SK-N-SH (cell line): ENCODE data around the gene SFXN4. TPM values are rescaled to one million over a fixed set of nuclear protein-coding genes. Genes with fewer than 3 reads are reported as not detected.

Source experiments
- CTCF ChIA-PET: fragments of 300-600, 350-600 bp; formaldehyde crosslinking; extraction: SDS; loops from one replicate; lab custom pipeline; 2021; lab: Yijun Ruan, JAX
- POLR2A ChIA-PET: fragments of 350-600 bp; sonication (Branson Sonifier 250); formaldehyde crosslinking; extraction: SDS; loops from one replicate; lab custom pipeline; 2020; ENCODE audit warnings: antibody characterized with exemption, inconsistent platforms; lab: Yijun Ruan, JAX
- DNase-seq: peaks from one replicate; pipeline ENCODE4 v3.0.0; 2012
- H2AFZ ChIP-seq: fragments of 200-600 bp; sonication (generic); 2 replicates; pipeline ENCODE4 v1.8.1; 2016; ENCODE audit warnings: antibody characterized with exemption, mild to moderate bottlenecking, low read depth
- H3F3A ChIP-seq: fragments of 200-600 bp; sonication (generic); replicated peaks from 2 replicates; pipeline ENCODE3; 2016; ENCODE audit warnings: antibody characterized with exemption, mild to moderate bottlenecking; ENCODE audit not compliant: insufficient read depth
- H3K27ac ChIP-seq, 2 experiments: fragments of 200-500 bp in 1 of 2; fragments of 200-600 bp in 1 of 2; sonication (Bioruptor generic) in 1 of 2; sonication (generic), shearing (Covaris generic) in 1 of 2; 2 replicates each; pipeline versions ENCODE4 v1.5.1 to v1.6.1; 2014 to 2016; ENCODE audit warnings: low read depth in 2 of 2, inconsistent platforms in 1 of 2, low read length in 1 of 2, mild to moderate bottlenecking in 1 of 2, mixed read lengths in 1 of 2
- H3K27me3 ChIP-seq: fragments of 200-600 bp; sonication (generic), shearing (Covaris generic); 2 replicates; pipeline ENCODE4 v1.6.1; 2016; ENCODE audit warnings: mixed run types; ENCODE audit not compliant: insufficient read depth
- H3K36me3 ChIP-seq, 2 experiments: fragments of 200-500 bp in 1 of 2; fragments of 200-600 bp in 1 of 2; sonication (Bioruptor generic) in 1 of 2; sonication (generic) in 1 of 2; replicated peaks in 1 of 2; 2 replicates each; pipeline versions ENCODE3 to v1.5.1; 2014 to 2016; ENCODE audit warnings: low read length in 1 of 2, mild to moderate bottlenecking in 1 of 2; ENCODE audit not compliant: insufficient read depth in 2 of 2, control insufficient read depth in 1 of 2
- H3K4me1 ChIP-seq, 2 experiments: fragments of 200-500 bp in 1 of 2; fragments of 200-600 bp in 1 of 2; sonication (Bioruptor generic) in 1 of 2; sonication (generic), shearing (Covaris generic) in 1 of 2; 2 replicates each; pipeline versions ENCODE4 v1.5.1 to v1.6.1; 2014 to 2016; ENCODE audit warnings: low read depth in 1 of 2, low read length in 1 of 2, mixed run types in 1 of 2; ENCODE audit not compliant: insufficient read depth in 2 of 2, control insufficient read depth in 1 of 2
- H3K4me2 ChIP-seq: fragments of 200-600 bp; sonication (generic), shearing (Covaris generic); 2 replicates; pipeline ENCODE4 v1.6.1; 2017; ENCODE audit warnings: mixed run types
- H3K4me3 ChIP-seq, 2 experiments: fragments of 200-500 bp in 1 of 2; fragments of 200-600 bp in 1 of 2; sonication (Bioruptor generic) in 1 of 2; sonication (generic), shearing (Covaris generic) in 1 of 2; 2 replicates each; pipeline versions ENCODE4 v1.5.1 to v1.8.1; 2014 to 2016; ENCODE audit warnings: low read depth in 2 of 2, inconsistent platforms in 1 of 2, low read length in 1 of 2, mild to moderate bottlenecking in 1 of 2, mixed read lengths in 1 of 2, moderate library complexity in 1 of 2
- H3K79me2 ChIP-seq: fragments of 200-600 bp; sonication (generic); 2 replicates; pipeline ENCODE4 v1.8.1; 2017; ENCODE audit warnings: mild to moderate bottlenecking; ENCODE audit not compliant: insufficient read depth
- H3K9ac ChIP-seq: fragments of 200-600 bp; sonication (generic); 2 replicates; pipeline ENCODE4 v1.6.1; 2017; ENCODE audit warnings: mixed run types
- H3K9me2 ChIP-seq: fragments of 200-600 bp; sonication (generic); 2 replicates; pipeline ENCODE4 v1.6.1; 2017; ENCODE audit warnings: mixed run types
- H3K9me3 ChIP-seq: fragments of 200-600 bp; sonication (generic); 2 replicates; pipeline ENCODE4 v1.6.1; 2017; ENCODE audit warnings: mixed run types, mild to moderate bottlenecking, moderate library complexity
- H4K20me1 ChIP-seq: fragments of 200-600 bp; sonication (generic); 2 replicates; pipeline ENCODE4 v1.6.1; 2017; ENCODE audit warnings: mild to moderate bottlenecking, mixed run types; ENCODE audit not compliant: insufficient read depth
- CTCF ChIP-seq: fragments of 200-600 bp; sonication (generic); IDR thresholded peaks from 2 replicates; pipeline ENCODE4 v1.6.1; 2017; ENCODE audit warnings: antibody characterized with exemption, mild to moderate bottlenecking, moderate library complexity
- ELF1 ChIP-seq: IDR thresholded peaks from 2 replicates; pipeline ENCODE4 v1.4.0; 2012
- EP300 ChIP-seq, 2 experiments: IDR thresholded peaks; 2 replicates each; pipeline versions ENCODE4 v1.4.0 to v1.6.1; 2012; ENCODE audit warnings: borderline replicate concordance in 1 of 2, low read depth in 1 of 2, low read length in 1 of 2
- FOSL2 ChIP-seq: IDR thresholded peaks from 2 replicates; pipeline ENCODE4 v1.4.0; 2012; ENCODE audit warnings: low read depth, mild to moderate bottlenecking, moderate library complexity, borderline replicate concordance
- FOXM1 ChIP-seq: IDR thresholded peaks from 2 replicates; pipeline ENCODE4 v1.4.0; 2012; ENCODE audit warnings: low read depth, mild to moderate bottlenecking
- JUND ChIP-seq: IDR thresholded peaks from 2 replicates; pipeline ENCODE4 v1.4.0; 2012
- MXI1 ChIP-seq: IDR thresholded peaks from 2 replicates; pipeline ENCODE4 v1.6.1; 2012; ENCODE audit warnings: mild to moderate bottlenecking, low read depth, low read length, improper control_type of control experiment
- NFIC ChIP-seq: IDR thresholded peaks from 2 replicates; pipeline ENCODE4 v1.4.0; 2012; ENCODE audit warnings: borderline replicate concordance
- PBX3 ChIP-seq: IDR thresholded peaks from 2 replicates; pipeline ENCODE4; 2012
- RAD21 ChIP-seq: IDR thresholded peaks from 2 replicates; pipeline ENCODE4 v1.6.1; 2012; ENCODE audit warnings: mild to moderate bottlenecking, low read length
- RFX5 ChIP-seq: IDR thresholded peaks from 2 replicates; pipeline ENCODE4 v1.6.1; 2012; ENCODE audit warnings: mild to moderate bottlenecking, improper control_type of control experiment, low read length
- RXRA ChIP-seq: IDR thresholded peaks from 2 replicates; pipeline ENCODE4 v1.4.0; 2012; ENCODE audit warnings: low read depth, mild to moderate bottlenecking, borderline replicate concordance
- SMC3 ChIP-seq: IDR thresholded peaks from 2 replicates; pipeline ENCODE4 v1.6.1; 2012; ENCODE audit warnings: low read depth, low read length, improper control_type of control experiment
- TAF1 ChIP-seq: IDR thresholded peaks from 2 replicates; pipeline ENCODE4 v1.6.1; 2012; ENCODE audit warnings: low read depth, mild to moderate bottlenecking, low read length, moderate library complexity, borderline replicate concordance
- TCF12 ChIP-seq: IDR thresholded peaks from 2 replicates; pipeline ENCODE4 v1.4.0; 2012
- USF2 ChIP-seq: fragments of 150-350 bp; IDR thresholded peaks from 2 replicates; pipeline ENCODE4 v1.6.1; 2017; ENCODE audit warnings: antibody characterized with exemption, low read length, low read depth, borderline replicate concordance
- WGBS: methylation state at CpG from one replicate; pipeline ENCODE4 v1.1.6; 2017; ENCODE audit warnings: low lambda C conversion rate; 5-methylcytosine and 5-hydroxymethylcytosine counted together
- polyA plus RNA-seq, 3 experiments: library from polyadenylated mRNA; depleted of rRNA; stranded (reverse); fragments of >200 nt; gene quantifications; 2 replicates each; pipeline ENCODE4 v1.2.3, GENCODE V29; 2012

Gene SFXN4
- polyA plus RNA-seq, 1 of the 3 experiments (the other 2 are of a cell fraction) = 24.2 TPM

GRCh38 chr10:119197921-119198320 is 32.4 kb upstream of the SFXN4 start:
- POLR2A ChIA-PET = no interaction called here
- Histone ChIP-seq H3K9me3 (no peaks in the 10 kb centered on the region), H2AFZ (no peak overlapping the region), H3K9ac (no peak overlapping the region), H3K79me2 (no peaks in the 10 kb centered on the region), H3F3A (peaks cover 4% of the 10 kb centered on the region), H3K4me1 (no peaks in the 10 kb centered on the region; a peak in 2 of 4 replicates), H3K36me3 (no peaks in the 10 kb centered on the region), H3K4me2 (no peak overlapping the region), H3K9me2 (no peaks in the 10 kb centered on the region), H3K27me3 (no peaks in the 10 kb centered on the region), H4K20me1 (no peaks in the 10 kb centered on the region), H3K4me3 (no peak overlapping the region)
- DNase-seq = no peak
- TF ChIP-seq USF2 (no peak), SMC3 (no peak), TCF12 (no peak), FOSL2 (no peak)
- TF ChIP-seq, all 33 proteins: peak for 0
- CTCF ChIA-PET = interaction anchor here (0.8 to 15.4 kb wide), 17 partner anchors 8 to 346 kb away, joined by 4 to 505 read pairs (median 16); partner anchors contain the start of genes GRK5 and RGS10
- H3K27ac ChIP-seq = no peak overlapping the region
- 61% methylated on average over 4 of the region's 4 CpGs for WGBS

GRCh38 chr10:119191881-119192280 is 26.4 kb upstream of the SFXN4 start:
- CTCF ChIA-PET = interaction anchor here (1.1 to 1.9 kb wide), 2 partner anchors 11 to 297 kb away, joined by 3 to 6 read pairs; no protein-coding TSS in a partner anchor

More at GRCh38 chr10:119191881-119192280, 26.4 kb upstream of the SFXN4 start:
- no peaks in the 10 kb centered on the region for H3K27me3 ChIP-seq
- no peaks in the 10 kb centered on the region for H3K9me3 ChIP-seq
- H3K36me3 ChIP-seq = no peaks in the 10 kb centered on the region
- no peak overlapping the region for H3K4me2 ChIP-seq
- H3K9me2 ChIP-seq = no peaks in the 10 kb centered on the region
- POLR2A ChIA-PET = interaction anchor here (0.7 kb wide), 1 partner anchor 136 kb away, joined by 6 read pairs; no protein-coding TSS in a partner anchor
- 87% methylated on average over 4 of the region's 4 CpGs for WGBS
- no peak overlapping the region for H3K27ac ChIP-seq
- peaks cover 0 to 6% of the 10 kb centered on the region in 2 experiments; a peak in 1 of 4 replicates for H3K4me1 ChIP-seq
- DNase-seq = no peak
- no peak overlapping the region for H3K4me3 ChIP-seq
- peaks cover 6% of the 10 kb centered on the region for H3F3A ChIP-seq
- no peaks in the 10 kb centered on the region for H3K79me2 ChIP-seq
- TF ChIP-seq RAD21 = no peak
- no peak for TF ChIP-seq SMC3
- TF ChIP-seq RFX5 = no peak
- no peak for TF ChIP-seq JUND
- no peak for TF ChIP-seq PBX3
- no peak for TF ChIP-seq RXRA
- TF ChIP-seq TCF12 = no peak
- TF ChIP-seq NFIC = no peak
- no peak for TF ChIP-seq MXI1
- no peak for TF ChIP-seq TAF1
- TF ChIP-seq FOXM1 = no peak
- TF ChIP-seq CTCF = no peak
- no peak for TF ChIP-seq EP300 (IDR thresholded peaks at IDR 0.05; ENCODE audit: borderline replicate concordance in 1 of 2, low read depth in 1 of 2, low read length in 1 of 2)
- TF ChIP-seq ELF1 = no peak
- H4K20me1 ChIP-seq = no peaks in the 10 kb centered on the region
- H2AFZ ChIP-seq = no peak overlapping the region
- H3K9ac ChIP-seq = no peak overlapping the region
